ENCODE measurements around the gene JCHAIN. TPM values are rescaled to one million over a fixed set of nuclear protein-coding genes. Genes with fewer than 3 reads are reported as not detected.

The JCHAIN gene
- total and polyA plus RNA-seq, 2 of the 8 experiments (the other 6 are each of a cell fraction or from before 2014, with no cell fraction given) = not detected

GRCh38 chr4:70681704-70682103 is 15.4 kb upstream of the JCHAIN start:
- no peak overlapping the region for H2AK5ac ChIP-seq (ENCODE audit: low read depth, low read length)
- H3K14ac ChIP-seq (ENCODE audit: insufficient read length) = no peak overlapping the region
- no peak overlapping the region for H3K23ac ChIP-seq (ENCODE audit: insufficient read length)
- DNase-seq (ENCODE audit: low read depth in 1 of 2, low spot score in 2 of 2) = no peak
- no peak overlapping the region for H4K8ac ChIP-seq (ENCODE audit: extremely low read depth, insufficient read depth, low read length)
- H3K23me2 ChIP-seq (ENCODE audit: low read depth, low read length) = no peaks in the 10 kb centered on the region
- TF ChIP-seq MAFK (IDR thresholded peaks at IDR 0.05; ENCODE audit: low read depth, low read length) (no peak), SIRT6 (IDR thresholded peaks at IDR 0.05; ENCODE audit: low read length) (no peak), RBBP5 (IDR thresholded peaks at IDR 0.05; ENCODE audit: borderline replicate concordance, low read depth, low read length) (no peak), JUN (IDR thresholded peaks at IDR 0.05; ENCODE audit: low read depth, low read length) (no peak), E2F6 (IDR thresholded peaks at IDR 0.05) (no peak), POLR2A (IDR thresholded peaks at IDR 0.05; ENCODE audit: control extremely low read depth in 1 of 2, low read depth in 2 of 2, low read length in 2 of 2) (no peak), CBX5 (IDR thresholded peaks at IDR 0.05; ENCODE audit: low read depth, low read length) (no peak), CHD2 (IDR thresholded peaks at IDR 0.05; ENCODE audit: low read length) (no peak)
- H4K5ac ChIP-seq (ENCODE audit: insufficient read length, low read depth, low read length) = no peak overlapping the region
- H3K4ac ChIP-seq (replicated peaks; ENCODE audit: insufficient read length, low read depth, low read length) = no peak overlapping the region
- H3K56ac ChIP-seq (replicated peaks; ENCODE audit: insufficient read length, low read depth, low read length) = no peak overlapping the region
- no peak overlapping the region for H3K9ac ChIP-seq (replicated peaks in 1 of 4; ENCODE audit: extremely low read depth in 1 of 4, low read depth in 3 of 4, low read length in 3 of 4)
- H3K4me2 ChIP-seq (ENCODE audit: insufficient read depth in 1 of 2, low read depth in 2 of 2, low read length in 2 of 2) = no peak overlapping the region
- no peak for FAIRE-seq
- CTCF ChIA-PET (ENCODE audit: partially characterized antibody) = no interaction called here
- no peak overlapping the region for H2BK15ac ChIP-seq (ENCODE audit: low read length)
- no peak overlapping the region for H2BK20ac ChIP-seq (ENCODE audit: low read length)
- H3K27me3 ChIP-seq (replicated peaks in 1 of 4; ENCODE audit: control insufficient read depth in 3 of 4, extremely low read depth in 1 of 4, insufficient read depth in 3 of 4, low read length in 3 of 4) = no peaks in the 10 kb centered on the region
- no peak overlapping the region for H3K4me3 ChIP-seq (ENCODE audit: extremely low read depth in 1 of 4, insufficient read depth in 2 of 4, low read depth in 3 of 4, low read length in 4 of 4)
- H4K91ac ChIP-seq (replicated peaks; ENCODE audit: insufficient read length, low read length) = no peak overlapping the region
- H3K79me2 ChIP-seq (ENCODE audit: control insufficient read depth in 1 of 2, insufficient read depth in 2 of 2, low read length in 2 of 2) = no peaks in the 10 kb centered on the region
- H2AFZ ChIP-seq (ENCODE audit: low read length) = no peak overlapping the region
- no peaks in the 10 kb centered on the region for H4K20me1 ChIP-seq (replicated peaks in 1 of 2; ENCODE audit: control insufficient read depth in 1 of 2, insufficient read depth in 2 of 2, low read length in 2 of 2)
- H3K9me3 ChIP-seq (ENCODE audit: insufficient read depth in 2 of 2, low read depth in 1 of 2, low read length in 1 of 2) = no peaks in the 10 kb centered on the region
- H3K4me1 ChIP-seq (replicated peaks in 1 of 4; ENCODE audit: control insufficient read depth in 3 of 4, insufficient read depth in 4 of 4, low read length in 3 of 4) = no peaks in the 10 kb centered on the region
- H2BK120ac ChIP-seq (replicated peaks; ENCODE audit: low read depth, low read length) = no peak overlapping the region
- H3K36me3 ChIP-seq (ENCODE audit: control insufficient read depth in 2 of 4, insufficient read depth in 4 of 4, low read length in 3 of 4) = no peaks in the 10 kb centered on the region
- no peak overlapping the region for H2BK12ac ChIP-seq (ENCODE audit: low read depth, low read length)
- no peak overlapping the region for H3K18ac ChIP-seq (ENCODE audit: extremely low read depth, low read length)
- no peak overlapping the region for H2BK5ac ChIP-seq (ENCODE audit: low read depth, low read length)
- H3K27ac ChIP-seq (ENCODE audit: low read depth, low read length) = no peak overlapping the region
- no peaks in the 10 kb centered on the region for H3K79me1 ChIP-seq (ENCODE audit: low read depth, low read length)
- POLR2A ChIA-PET (ENCODE audit: partially characterized antibody) = no interaction called here

All from H1 (cell line).